Prostate gland (tissue), 2 donors: ENCODE measurements around the gene DHX35. TPM values are rescaled to one million over a fixed set of nuclear protein-coding genes. Genes with fewer than 3 reads are reported as not detected.

Experiments used
- DNase-seq: peaks from one replicate; pipeline ENCODE4 v3.0.0-alpha.2; 2019; ENCODE audit warnings: low spot score
- H3K27ac ChIP-seq, 2 donors: fragments of 200-600 bp; sonication (generic); 2 replicates each; pipeline ENCODE4 v1.5.1; 2017 to 2019
- H3K27me3 ChIP-seq: fragments of 200-600 bp; sonication (generic); replicated peaks from 2 replicates; pipeline ENCODE4 v1.5.1; 2019; ENCODE audit not compliant: insufficient read depth
- H3K36me3 ChIP-seq, 2 donors: fragments of 200-600 bp; sonication (generic); 1 replicate in 1 of 2; 2 replicates in 1 of 2; pipeline versions ENCODE4 v1.5.1 to v1.8.1; 2017 to 2019
- H3K4me1 ChIP-seq: fragments of 200-600 bp; sonication (generic); replicated peaks from 2 replicates; pipeline ENCODE4 v1.5.1; 2019
- H3K4me3 ChIP-seq, 2 donors: fragments of 200-600 bp; sonication (generic); 2 replicates each; pipeline ENCODE4 v1.5.1; 2017 to 2019
- H3K9me3 ChIP-seq: fragments of 200-600 bp; sonication (generic); 2 replicates; pipeline ENCODE4 v1.5.1; 2017
- POLR2A ChIP-seq: fragments of 450-650 bp; IDR thresholded peaks from one replicate; pipeline ENCODE4 v1.6.1; 2016; ENCODE audit warnings: antibody characterized with exemption, mild to moderate bottlenecking
- POLR2AphosphoS5 ChIP-seq: sonication (generic); formaldehyde crosslinking; IDR thresholded peaks from one replicate; pipeline ENCODE4 v1.6.1; 2017; ENCODE audit warnings: antibody characterized with exemption
- WGBS: methylation state at CpG from one replicate; pipeline ENCODE4 v1.1.5; 2018; 5-methylcytosine and 5-hydroxymethylcytosine counted together
- intact Hi-C: fragments of 100-400 bp; cut with DNase I; formaldehyde crosslinking; loops from one replicate; pipeline ENCODE4 v1.14.2; 2022
- total RNA-seq, 2 donors: library from RNA; depleted of rRNA; stranded (reverse); fragments of >200 nt; gene quantifications; one replicate each; pipeline ENCODE4 v1.1.0, GENCODE V29; 2016
- TF ChIP-seq, protein P1 (sequence below), 4 experiments: fragments of 200-600 bp in 2 of 4; fragments of 450-650 bp in 2 of 4; sonication (generic) in 2 of 4; IDR thresholded peaks; 1 replicate in 3 of 4; 2 replicates in 1 of 4; pipeline ENCODE4 v1.5.1; 2016 to 2019; ENCODE audit warnings: antibody characterized with exemption in 4 of 4, mild to moderate bottlenecking in 2 of 4, moderate library complexity in 2 of 4

Gene DHX35
- total RNA-seq, 2 donors from 2014 or later, result 12.8 to 15.6 TPM

GRCh38 chr20:38932457-38933120 is 29.6 kb upstream of the DHX35 start:
- H3K27me3 ChIP-seq, result no peaks in the 10 kb centered on the region
- H3K36me3 ChIP-seq, result no peaks in the 10 kb centered on the region
- no peaks in the 10 kb centered on the region for H3K4me1 ChIP-seq
- WGBS, result 71% methylated on average over 9 of the region's 9 CpGs
- TF ChIP-seq, protein P1, sequence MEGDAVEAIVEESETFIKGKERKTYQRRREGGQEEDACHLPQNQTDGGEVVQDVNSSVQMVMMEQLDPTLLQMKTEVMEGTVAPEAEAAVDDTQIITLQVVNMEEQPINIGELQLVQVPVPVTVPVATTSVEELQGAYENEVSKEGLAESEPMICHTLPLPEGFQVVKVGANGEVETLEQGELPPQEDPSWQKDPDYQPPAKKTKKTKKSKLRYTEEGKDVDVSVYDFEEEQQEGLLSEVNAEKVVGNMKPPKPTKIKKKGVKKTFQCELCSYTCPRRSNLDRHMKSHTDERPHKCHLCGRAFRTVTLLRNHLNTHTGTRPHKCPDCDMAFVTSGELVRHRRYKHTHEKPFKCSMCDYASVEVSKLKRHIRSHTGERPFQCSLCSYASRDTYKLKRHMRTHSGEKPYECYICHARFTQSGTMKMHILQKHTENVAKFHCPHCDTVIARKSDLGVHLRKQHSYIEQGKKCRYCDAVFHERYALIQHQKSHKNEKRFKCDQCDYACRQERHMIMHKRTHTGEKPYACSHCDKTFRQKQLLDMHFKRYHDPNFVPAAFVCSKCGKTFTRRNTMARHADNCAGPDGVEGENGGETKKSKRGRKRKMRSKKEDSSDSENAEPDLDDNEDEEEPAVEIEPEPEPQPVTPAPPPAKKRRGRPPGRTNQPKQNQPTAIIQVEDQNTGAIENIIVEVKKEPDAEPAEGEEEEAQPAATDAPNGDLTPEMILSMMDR (IDR thresholded peaks at IDR 0.05), result no peak
- TF ChIP-seq POLR2AphosphoS5, result no peak
- no peak for TF ChIP-seq POLR2A
- intact Hi-C loops, result no loop called here
- H3K9me3 ChIP-seq, result no peaks in the 10 kb centered on the region
- no peak for DNase-seq
- H3K27ac ChIP-seq, result no peak overlapping the region
- H3K4me3 ChIP-seq, result no peak overlapping the region

DNA sequence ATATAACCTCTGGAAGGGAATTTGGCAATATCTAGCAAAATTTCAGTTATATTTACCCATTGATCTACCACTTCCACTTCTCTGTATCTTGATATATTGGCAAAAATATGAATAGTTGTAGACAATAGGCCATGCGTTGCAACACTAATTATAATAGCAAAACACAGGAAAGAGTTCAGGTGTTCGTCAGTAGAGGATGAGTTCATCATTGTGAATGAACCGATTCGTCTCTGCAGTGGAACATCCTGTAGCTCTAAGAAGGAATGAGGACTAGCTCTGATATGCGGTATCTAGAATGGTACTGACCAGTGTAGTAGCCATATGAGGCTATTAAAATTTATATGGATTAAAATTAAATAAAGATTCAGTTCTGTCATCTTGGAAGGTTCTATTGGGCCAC is 27.6 kb upstream of the DHX35 start:
- no peaks in the 10 kb centered on the region for H3K9me3 ChIP-seq
- no peak overlapping the region for H3K4me3 ChIP-seq
- DNase-seq, result no peak
- 97% methylated on average over 5 of the region's 5 CpGs for WGBS
- no peaks in the 10 kb centered on the region for H3K27me3 ChIP-seq
- no peaks in the 10 kb centered on the region for H3K36me3 ChIP-seq
- TF ChIP-seq POLR2AphosphoS5, result no peak
- TF ChIP-seq, protein P1 (IDR thresholded peaks at IDR 0.05), result no peak
- TF ChIP-seq POLR2A, result no peak
- H3K4me1 ChIP-seq, result no peaks in the 10 kb centered on the region
- intact Hi-C loops, result no loop called here
- no peak overlapping the region for H3K27ac ChIP-seq

GRCh38 chr20:38935285-38935684 is 26.9 kb upstream of the DHX35 start:
- no peak for DNase-seq
- Histone ChIP-seq H3K9me3 (no peaks in the 10 kb centered on the region), H3K27ac (no peak overlapping the region), H3K4me3 (no peak overlapping the region), H3K4me1 (no peaks in the 10 kb centered on the region), H3K36me3 (no peaks in the 10 kb centered on the region), H3K27me3 (no peaks in the 10 kb centered on the region)
- 81% methylated on average over 3 of the region's 3 CpGs for WGBS
- TF ChIP-seq POLR2AphosphoS5, result no peak
- TF ChIP-seq, protein P1 (IDR thresholded peaks at IDR 0.05), result no peak
- no peak for TF ChIP-seq POLR2A
- intact Hi-C loops, result no loop called here

DNA sequence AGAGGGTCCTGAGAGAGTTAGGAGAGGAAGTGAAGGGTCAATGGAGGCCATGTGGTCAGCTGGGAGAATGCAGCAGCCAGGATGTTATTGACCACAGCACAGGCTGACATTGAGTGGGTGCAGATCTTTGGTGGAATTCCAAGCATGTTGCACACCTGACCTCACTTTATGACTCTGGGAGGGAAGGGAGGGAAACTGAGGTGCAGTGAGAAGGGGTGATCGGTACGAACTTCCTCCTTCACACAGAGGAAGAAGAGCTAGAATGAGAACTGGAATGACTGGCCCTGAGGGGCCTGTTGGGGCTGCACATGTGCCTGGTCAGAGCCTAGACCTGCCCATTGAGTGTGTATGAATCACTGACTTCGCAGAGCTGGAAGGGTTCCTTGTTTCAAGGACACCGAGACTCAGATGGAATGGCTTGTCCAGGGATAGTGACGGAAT is 26.2 kb upstream of the DHX35 start:
- no peak for DNase-seq
- Histone ChIP-seq H3K4me1 (no peaks in the 10 kb centered on the region), H3K9me3 (no peaks in the 10 kb centered on the region), H3K27ac (no peak overlapping the region), H3K4me3 (no peak overlapping the region), H3K27me3 (no peaks in the 10 kb centered on the region), H3K36me3 (no peaks in the 10 kb centered on the region)
- no peak for TF ChIP-seq POLR2A
- TF ChIP-seq, protein P1 (IDR thresholded peaks at IDR 0.05), result no peak
- TF ChIP-seq POLR2AphosphoS5, result no peak
- 83% methylated on average over 5 of the region's 5 CpGs for WGBS
- intact Hi-C loops, result no loop called here

- Histone ChIP-seq H3K4me1 (no peaks in the 10 kb centered on the region), H3K27ac (no peak overlapping the region), H3K36me3 (no peaks in the 10 kb centered on the region), H3K4me3 (no peak overlapping the region), H3K27me3 (no peaks in the 10 kb centered on the region), H3K9me3 (no peaks in the 10 kb centered on the region)
- 92% methylated on average over 5 of the region's 5 CpGs for WGBS
- intact Hi-C loops, result no loop called here
- DNase-seq, result no peak
- TF ChIP-seq, protein P1 (IDR thresholded peaks at IDR 0.05), result no peak
- no peak for TF ChIP-seq POLR2AphosphoS5
- no peak for TF ChIP-seq POLR2A
These were observed 25.1 kb upstream of the DHX35 start for GRCh38 chr20:38937000-38937399.
